Spinal cord (tissue), 10 donors: ENCODE results near the gene MSANTD7. TPM values are rescaled to one million over a fixed set of nuclear protein-coding genes. Genes with fewer than 3 reads are reported as not detected.
"Not testable (repeated sequence)": the region's sequence is repeated elsewhere in the genome, so short reads cannot be mapped to it uniquely, and the experiment has no call there.

Experiments used
- DNase-seq, 6 donors: peaks; one replicate each; pipeline versions ENCODE4 v3.0.0 to v3.0.0-alpha.2; 2013 to 2015; ENCODE audit warnings: low spot score in 6 of 6, low read depth in 4 of 6
- H3K27ac ChIP-seq: one replicate; pipeline ENCODE4 v1.5.1; 2013; ENCODE audit warnings: low read depth, low read length, control low read depth
- H3K27me3 ChIP-seq: one replicate; pipeline ENCODE4 v1.6.1; 2013; ENCODE audit warnings: low read length; ENCODE audit not compliant: control insufficient read depth, insufficient read depth
- H3K36me3 ChIP-seq: one replicate; pipeline ENCODE4 v1.6.1; 2013; ENCODE audit warnings: low read length; ENCODE audit not compliant: control insufficient read depth, insufficient read depth
- H3K4me1 ChIP-seq: one replicate; pipeline ENCODE4 v1.6.1; 2013; ENCODE audit warnings: low read length; ENCODE audit not compliant: control insufficient read depth, insufficient read depth
- H3K4me3 ChIP-seq: one replicate; pipeline ENCODE4 v1.5.1; 2013; ENCODE audit warnings: low read depth, low read length, control low read depth
- H3K9me3 ChIP-seq: one replicate; pipeline ENCODE4 v1.6.1; 2013; ENCODE audit warnings: low read length; ENCODE audit not compliant: control insufficient read depth, insufficient read depth
- WGBS: methylation state at CpG from one replicate; pipeline ENCODE4 v1.1.5; 2013; ENCODE audit warnings: missing lambda C conversion rate; ENCODE audit not compliant: insufficient coverage; 5-methylcytosine and 5-hydroxymethylcytosine counted together
- polyA plus RNA-seq, 2 donors: library from polyadenylated mRNA; unstranded; fragments of 120-200 nt; gene quantifications; one replicate each; pipeline ENCODE4 v1.2.1, GENCODE V29; 2013; ENCODE audit not compliant: insufficient read length in 2 of 2
- total RNA-seq, 2 donors: library from RNA; depleted of rRNA in 1 of 2; stranded (reverse); fragments of 120-200 nt in 1 of 2; fragments of >200 nt in 1 of 2; gene quantifications; one replicate each; pipeline versions ENCODE4 v1.2.3 to v1.2.4, GENCODE V29; 2013 to 2014
- donor health status: healthy.

Gene MSANTD7
- total and polyA plus RNA-seq, 4 donors = 16.1 to 27.7 (median 18.0) TPM

GRCh38 chr10:14859043-14859442 is 20.9 kb downstream of the MSANTD7 start:
- Histone ChIP-seq H3K27ac (no peak overlapping the region), H3K9me3 (no peaks in the 10 kb centered on the region), H3K27me3 (no peaks in the 10 kb centered on the region), H3K36me3 (peaks cover 15% of the 10 kb centered on the region), H3K4me3 (no peak overlapping the region), H3K4me1 (no peaks in the 10 kb centered on the region)
- no peak for DNase-seq
- 88% methylated on average over 3 of the region's 5 CpGs for WGBS

GRCh38 chr10:14859775-14860174 is 21.7 kb downstream of the MSANTD7 start:
- no peak for DNase-seq
- H3K36me3 ChIP-seq = peaks cover 15% of the 10 kb centered on the region
- H3K27ac ChIP-seq = no peak overlapping the region
- H3K4me3 ChIP-seq = no peak overlapping the region
- H3K9me3 ChIP-seq = no peaks in the 10 kb centered on the region
- H3K4me1 ChIP-seq = no peaks in the 10 kb centered on the region
- no peaks in the 10 kb centered on the region for H3K27me3 ChIP-seq

GRCh38 chr10:14860791-14861190 is 22.7 kb downstream of the MSANTD7 start:
- H3K27ac ChIP-seq = no peak overlapping the region
- H3K27me3 ChIP-seq = no peaks in the 10 kb centered on the region
- no peak for DNase-seq
- WGBS = 85% methylated on average over 1 of the region's 1 CpG
- no peaks in the 10 kb centered on the region for H3K9me3 ChIP-seq
- H3K36me3 ChIP-seq = peaks cover 15% of the 10 kb centered on the region
- H3K4me1 ChIP-seq = no peaks in the 10 kb centered on the region
- H3K4me3 ChIP-seq = no peak overlapping the region

GRCh38 chr10:14864466-14864865 is 26.4 kb downstream of the MSANTD7 start:
- not testable (repeated sequence) for H3K9me3 ChIP-seq, DNase-seq, H3K4me1 ChIP-seq, H3K27ac ChIP-seq, H3K27me3 ChIP-seq, H3K4me3 ChIP-seq
- WGBS = no CpG with 5 or more reads among the region's 6 CpGs
- H3K36me3 ChIP-seq = peaks cover 16% of the 10 kb centered on the region

- not testable (repeated sequence) for DNase-seq, H3K4me3 ChIP-seq, H3K4me1 ChIP-seq, H3K27me3 ChIP-seq, H3K9me3 ChIP-seq, H3K27ac ChIP-seq
- no CpG with 5 or more reads among the region's 3 CpGs for WGBS
- H3K36me3 ChIP-seq = peaks cover 16% of the 10 kb centered on the region
Observed at GRCh38 chr10:14864871-14865270, 26.8 kb downstream of the MSANTD7 start.

GRCh38 chr10:14873090-14873760 is 35.1 kb downstream of the MSANTD7 start:
- Histone ChIP-seq H3K27ac (no peak overlapping the region), H3K27me3 (no peaks in the 10 kb centered on the region), H3K9me3 (no peaks in the 10 kb centered on the region), H3K36me3 (peaks cover 8% of the 10 kb centered on the region), H3K4me1 (peaks cover 6% of the 10 kb centered on the region), H3K4me3 (no peak overlapping the region)
- no peak for DNase-seq
- no CpG with 5 or more reads among the region's 2 CpGs for WGBS

- Histone ChIP-seq H3K27me3 (no peaks in the 10 kb centered on the region), H3K27ac (no peak overlapping the region), H3K4me1 (peaks cover 8% of the 10 kb centered on the region), H3K4me3 (no peak overlapping the region), H3K9me3 (no peaks in the 10 kb centered on the region), H3K36me3 (peaks cover 2% of the 10 kb centered on the region)
- 90% methylated on average over 7 of the region's 12 CpGs for WGBS
- no peak for DNase-seq
Observed at GRCh38 chr10:14875941-14876340, 37.8 kb downstream of the MSANTD7 start.

- DNase-seq = no peak
- peaks cover 8% of the 10 kb centered on the region for H3K4me1 ChIP-seq
- H3K27ac ChIP-seq = peak overlapping the region; percentile 15
- no peaks in the 10 kb centered on the region for H3K27me3 ChIP-seq
- WGBS = 90% methylated on average over 9 of the region's 9 CpGs
- no peak overlapping the region for H3K4me3 ChIP-seq
- no peaks in the 10 kb centered on the region for H3K9me3 ChIP-seq
- peaks cover 2% of the 10 kb centered on the region for H3K36me3 ChIP-seq
Observed at GRCh38 chr10:14876764-14877163, 38.7 kb downstream of the MSANTD7 start.

- DNase-seq = peak; percentile 84 to 99 (median 94)
- 0% methylated on average over 101 of the region's 102 CpGs for WGBS
- Histone ChIP-seq H3K9me3 (no peaks in the 10 kb centered on the region), H3K4me3 (peak within 1 kb of the TSS; percentile 100), H3K27me3 (no peaks in the 10 kb centered on the region), H3K36me3 (no peaks in the 10 kb centered on the region), H3K4me1 (peaks cover 8% of the 10 kb centered on the region), H3K27ac (peak within 1 kb of the TSS; percentile 99)
Observed at GRCh38 chr10:14878266-14879123, 40.4 kb downstream of the MSANTD7 start, which contains the start of gene SUV39H2. SUV39H2 (plus strand) TSS chr10:14878866; CDS start chr10:14878889, 23 bp downstream.
